ENCODE results near the gene RASSF1. TPM values are rescaled to one million over a fixed set of nuclear protein-coding genes. Genes with fewer than 3 reads are reported as not detected.

RASSF1 gene
- total RNA-seq, 1 experiment from 2014 or later: 9.3 TPM

- peak; percentile 58 for DNase-seq (ENCODE audit: low read depth, low spot score)
- in situ Hi-C loops (cut with HindIII; ENCODE audit: low pct_unique_long_range_greater_than_20kb, low sequenced_read_pairs): no loop called here
Observed at GRCh38 chr3:50333744-50334328, 6.8 kb downstream of the RASSF1 start.

DNA sequence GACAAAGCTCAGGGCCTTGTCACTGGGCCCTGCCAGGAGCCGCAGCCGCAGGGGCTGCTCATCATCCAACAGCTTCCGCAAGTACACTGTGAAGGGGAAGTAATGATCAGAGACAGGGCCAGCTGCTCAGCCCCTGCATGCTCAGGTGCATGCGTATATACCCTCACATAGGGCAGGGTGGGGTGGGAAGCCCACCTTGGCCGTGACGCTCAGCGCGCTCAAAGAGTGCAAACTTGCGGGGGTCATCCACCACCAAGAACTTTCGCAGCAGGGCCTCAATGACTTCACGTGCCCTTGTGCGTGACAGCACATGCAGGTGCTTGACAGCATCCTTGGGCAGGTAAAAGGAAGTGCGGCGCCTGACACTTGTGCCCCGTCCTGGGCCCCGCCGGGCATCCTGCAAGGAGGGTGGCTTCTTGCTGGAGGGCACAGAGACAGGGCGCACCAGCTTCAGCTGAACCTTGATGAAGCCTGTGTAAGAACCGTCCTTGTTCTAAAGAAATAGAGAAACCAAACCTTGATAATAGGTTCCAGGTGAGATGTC, 9.2 kb downstream of the RASSF1 start:
- in situ Hi-C loops (cut with HindIII; ENCODE audit: low pct_unique_long_range_greater_than_20kb, low sequenced_read_pairs): no loop called here
- no peak for DNase-seq (ENCODE audit: low read depth, low spot score)

DNA sequence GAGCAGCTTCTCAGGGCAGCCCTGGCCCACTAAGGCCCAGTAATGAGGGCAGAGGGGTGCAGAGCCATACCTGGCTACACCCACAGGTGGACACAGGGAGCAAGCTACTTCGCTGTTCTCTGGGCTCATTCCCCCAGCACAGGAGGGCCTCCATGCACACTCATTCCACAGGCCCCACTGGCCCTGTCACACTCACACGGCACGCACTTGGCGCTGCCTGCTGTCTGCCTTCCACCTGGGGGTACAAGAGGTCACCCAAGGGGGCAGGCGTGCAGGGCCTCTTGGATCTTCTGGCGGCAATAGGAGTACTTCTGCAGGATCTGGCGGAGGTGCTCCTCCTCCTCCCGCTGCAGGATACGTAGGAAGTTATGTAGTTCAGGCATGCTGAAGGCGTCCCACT, 10.3 kb downstream of the RASSF1 start:
- no peak for DNase-seq (ENCODE audit: low read depth, low spot score)
- in situ Hi-C loops (cut with HindIII; ENCODE audit: low pct_unique_long_range_greater_than_20kb, low sequenced_read_pairs): no loop called here

DNA sequence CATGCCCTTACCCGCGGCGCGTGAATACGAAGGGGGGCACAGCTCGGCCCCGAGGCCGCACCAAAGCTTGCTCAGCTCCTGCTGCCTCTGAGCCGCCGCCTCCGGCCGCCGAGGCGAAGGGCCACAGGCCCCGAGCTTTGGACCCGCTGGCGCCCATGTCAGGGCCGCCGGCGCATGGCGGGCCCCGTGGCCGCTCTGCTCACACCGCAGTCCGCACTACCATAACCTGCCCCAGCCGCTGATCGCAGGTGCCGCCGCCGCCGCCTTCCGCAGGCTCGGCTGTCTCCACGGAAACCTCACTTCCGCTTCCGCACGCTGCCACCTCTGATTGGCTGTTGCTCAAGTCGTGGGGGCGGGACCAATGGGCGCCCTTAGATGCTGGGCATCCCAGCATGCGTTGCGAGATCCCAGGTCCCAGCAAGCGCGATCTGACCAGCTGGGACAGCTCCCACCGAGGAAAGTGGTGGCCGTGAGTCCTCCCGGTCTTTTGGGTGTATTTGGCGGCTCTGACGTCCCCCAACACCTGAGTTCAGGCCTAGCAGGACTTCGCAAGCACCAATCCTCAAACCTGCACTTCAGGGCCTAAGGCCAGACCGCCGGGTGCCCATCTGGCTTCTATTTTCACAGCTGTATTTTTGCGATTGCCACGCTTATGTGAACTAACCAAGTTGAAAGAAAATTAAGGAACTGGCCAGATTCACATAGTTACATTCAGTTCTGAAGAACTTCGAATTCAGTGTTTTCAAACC, 12.5 kb downstream of the RASSF1 start, which contains the start of gene TUSC2:
Gene TUSC2, minus strand, starts transcription at position 281 of the 749 bp plus-strand sequence. Its CDS starts 124 bp downstream, at position 157.
- in situ Hi-C loops (cut with HindIII; ENCODE audit: low pct_unique_long_range_greater_than_20kb, low sequenced_read_pairs): no loop called here
- peak; percentile 97 for DNase-seq (ENCODE audit: low read depth, low spot score)

- in situ Hi-C loops (cut with HindIII; ENCODE audit: low pct_unique_long_range_greater_than_20kb, low sequenced_read_pairs): no loop called here
- DNase-seq (ENCODE audit: low read depth, low spot score): no peak
Observed at GRCh38 chr3:50327129-50327528, 13.5 kb downstream of the RASSF1 start.

- DNase-seq (ENCODE audit: low read depth, low spot score): no peak
- in situ Hi-C loops (cut with HindIII; ENCODE audit: low pct_unique_long_range_greater_than_20kb, low sequenced_read_pairs): no loop called here
Observed at GRCh38 chr3:50326182-50326541, 14.5 kb downstream of the RASSF1 start.

- in situ Hi-C loops (cut with HindIII; ENCODE audit: low pct_unique_long_range_greater_than_20kb, low sequenced_read_pairs): no loop called here
- DNase-seq (ENCODE audit: low read depth, low spot score): no peak
Observed at GRCh38 chr3:50325497-50326181, 15.0 kb downstream of the RASSF1 start.

GRCh38 chr3:50325113-50325480, 15.5 kb downstream of the RASSF1 start:
- in situ Hi-C loops (cut with HindIII; ENCODE audit: low pct_unique_long_range_greater_than_20kb, low sequenced_read_pairs): no loop called here
- DNase-seq (ENCODE audit: low read depth, low spot score): no peak

DNA sequence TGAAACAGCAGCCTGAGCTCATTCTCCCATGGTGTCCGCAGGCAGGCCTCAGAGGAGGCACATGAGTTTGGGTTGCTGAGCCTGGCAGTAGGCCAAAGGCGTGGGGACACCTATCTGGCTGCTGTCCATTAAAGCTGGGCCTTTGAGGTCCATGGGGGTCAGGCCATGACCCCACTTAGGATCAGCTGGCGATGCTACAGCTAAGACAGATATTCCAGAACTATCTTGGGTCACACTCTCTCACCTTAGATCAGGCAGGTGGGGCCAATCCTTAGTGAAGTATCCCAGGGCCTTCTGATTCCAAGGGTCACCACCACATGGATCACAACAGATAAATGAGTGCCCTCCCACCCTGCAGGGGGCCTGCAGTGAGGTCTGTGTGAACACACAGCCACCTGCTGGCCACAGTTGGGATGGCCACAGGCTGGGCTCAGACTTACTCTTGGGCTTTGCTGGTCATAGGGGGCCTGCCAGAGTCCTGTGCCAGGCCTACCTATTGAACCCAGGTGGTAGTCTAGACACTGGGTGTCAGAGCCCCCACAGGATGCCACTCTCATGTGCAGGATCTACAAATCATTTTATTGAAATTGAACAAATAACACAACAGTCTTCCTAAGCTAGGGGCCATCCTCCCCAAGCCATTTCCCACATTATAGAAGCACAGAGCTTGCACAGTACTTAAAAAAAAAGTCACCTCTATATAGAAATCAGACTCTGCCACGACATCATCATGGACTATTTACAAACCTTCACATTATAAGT, 16.1 kb downstream of the RASSF1 start:
- peak; percentile 82 for DNase-seq (ENCODE audit: low read depth, low spot score)
- in situ Hi-C loops (cut with HindIII; ENCODE audit: low pct_unique_long_range_greater_than_20kb, low sequenced_read_pairs): no loop called here

- in situ Hi-C loops (cut with HindIII; ENCODE audit: low pct_unique_long_range_greater_than_20kb, low sequenced_read_pairs): no loop called here
- DNase-seq (ENCODE audit: low read depth, low spot score): no peak
Observed at GRCh38 chr3:50323614-50324199, 16.9 kb downstream of the RASSF1 start.

DNA sequence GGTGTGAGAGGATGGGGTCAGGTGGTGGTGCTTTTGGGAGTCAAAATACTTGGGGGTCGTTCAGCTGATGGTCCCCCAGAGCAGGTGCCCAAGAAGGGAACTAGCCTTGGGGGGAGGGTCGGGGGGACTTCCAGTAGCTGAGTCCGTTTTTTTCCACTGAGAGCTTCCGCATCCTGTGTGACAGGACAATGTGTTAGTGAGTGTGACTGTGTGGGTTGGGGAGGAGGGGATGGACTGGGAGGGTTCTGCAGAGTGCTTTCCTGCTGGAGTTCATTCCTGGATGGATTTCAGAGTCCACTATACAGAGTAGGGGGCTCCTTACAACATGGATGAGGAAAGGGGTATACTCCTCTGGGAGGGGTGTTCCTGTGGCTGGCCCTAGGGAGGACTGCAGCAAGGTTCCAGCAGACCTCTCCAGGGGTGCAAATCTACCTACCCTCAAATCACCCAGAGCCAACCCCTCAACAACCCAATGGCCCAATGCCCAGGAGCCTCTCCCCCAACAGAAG, 17.5 kb downstream of the RASSF1 start:
- in situ Hi-C loops (cut with HindIII; ENCODE audit: low pct_unique_long_range_greater_than_20kb, low sequenced_read_pairs): no loop called here
- no peak for DNase-seq (ENCODE audit: low read depth, low spot score)

GRCh38 chr3:50322386-50323091, 18.1 kb downstream of the RASSF1 start, which contains the start of gene HYAL2:
HYAL2 (minus strand) TSS chr3:50322745; CDS start chr3:50320489, 2,256 bp downstream.
- in situ Hi-C loops (cut with HindIII; ENCODE audit: low pct_unique_long_range_greater_than_20kb, low sequenced_read_pairs): no loop called here
- DNase-seq (ENCODE audit: low read depth, low spot score): no peak

DNA sequence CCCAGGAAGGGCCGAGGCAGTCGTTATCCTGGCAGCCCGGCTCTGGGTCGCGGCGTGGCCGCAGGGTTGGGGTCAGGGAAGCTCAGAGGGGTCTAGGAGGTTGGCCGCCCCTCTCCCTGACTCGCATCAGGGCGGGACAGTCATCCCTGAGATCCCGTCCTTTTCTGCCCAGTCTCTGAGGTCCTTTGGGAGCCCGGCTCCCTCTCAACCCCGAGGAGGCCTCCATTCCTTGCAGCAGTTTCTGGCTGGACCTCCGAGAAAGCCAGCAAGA, 18.6 kb downstream of the RASSF1 start:
- in situ Hi-C loops (cut with HindIII; ENCODE audit: low pct_unique_long_range_greater_than_20kb, low sequenced_read_pairs): no loop called here
- DNase-seq (ENCODE audit: low read depth, low spot score): no peak

GRCh38 chr3:50321336-50322114, 19.1 kb downstream of the RASSF1 start:
- DNase-seq (ENCODE audit: low read depth, low spot score): peak; percentile 89
- in situ Hi-C loops (cut with HindIII; ENCODE audit: low pct_unique_long_range_greater_than_20kb, low sequenced_read_pairs): no loop called here

- peak; percentile 73 for DNase-seq (ENCODE audit: low read depth, low spot score)
- in situ Hi-C loops (cut with HindIII; ENCODE audit: low pct_unique_long_range_greater_than_20kb, low sequenced_read_pairs): no loop called here
Observed at GRCh38 chr3:50320853-50321335, 19.7 kb downstream of the RASSF1 start.
